PC-3 (cell line): Measurements from ENCODE around the gene CERS6.

Experiments used
- EZH2phosphoT487 ChIP-seq: fragments of 300-600 bp; sonication (generic); IDR thresholded peaks from 2 replicates; pipeline ENCODE4 v1.6.1; 2018; ENCODE audit warnings: mild to moderate bottlenecking, antibody characterized with exemption, low read length, borderline replicate concordance
- TF ChIP-seq, protein P1 (sequence below): fragments of 300-600 bp; sonication (generic); conservative IDR thresholded peaks from 2 replicates; pipeline ENCODE4 v1.5.1; 2017; ENCODE audit warnings: antibody characterized with exemption, low read depth, mild to moderate bottlenecking, low read length

DNA sequence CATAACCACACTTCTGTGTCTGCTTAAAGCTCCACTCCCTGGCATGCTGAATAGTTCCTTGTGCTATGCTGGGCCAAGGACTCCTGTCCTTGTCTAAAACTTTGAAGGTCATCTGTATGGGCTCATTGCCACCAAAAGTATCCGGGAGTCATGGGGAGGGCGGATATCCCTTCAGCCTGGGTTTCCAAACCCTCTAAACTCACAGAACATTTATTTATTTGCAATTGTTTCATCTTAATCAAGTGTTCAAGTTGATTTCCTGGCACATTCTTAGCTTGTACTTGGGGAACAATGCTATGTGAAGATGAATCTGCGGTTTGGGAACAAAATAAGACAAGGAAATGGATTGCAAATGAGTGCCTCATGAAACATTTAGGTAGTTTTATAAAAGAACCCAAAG, 348.1 kb downstream of the CERS6 start:
- TF ChIP-seq, protein P1, sequence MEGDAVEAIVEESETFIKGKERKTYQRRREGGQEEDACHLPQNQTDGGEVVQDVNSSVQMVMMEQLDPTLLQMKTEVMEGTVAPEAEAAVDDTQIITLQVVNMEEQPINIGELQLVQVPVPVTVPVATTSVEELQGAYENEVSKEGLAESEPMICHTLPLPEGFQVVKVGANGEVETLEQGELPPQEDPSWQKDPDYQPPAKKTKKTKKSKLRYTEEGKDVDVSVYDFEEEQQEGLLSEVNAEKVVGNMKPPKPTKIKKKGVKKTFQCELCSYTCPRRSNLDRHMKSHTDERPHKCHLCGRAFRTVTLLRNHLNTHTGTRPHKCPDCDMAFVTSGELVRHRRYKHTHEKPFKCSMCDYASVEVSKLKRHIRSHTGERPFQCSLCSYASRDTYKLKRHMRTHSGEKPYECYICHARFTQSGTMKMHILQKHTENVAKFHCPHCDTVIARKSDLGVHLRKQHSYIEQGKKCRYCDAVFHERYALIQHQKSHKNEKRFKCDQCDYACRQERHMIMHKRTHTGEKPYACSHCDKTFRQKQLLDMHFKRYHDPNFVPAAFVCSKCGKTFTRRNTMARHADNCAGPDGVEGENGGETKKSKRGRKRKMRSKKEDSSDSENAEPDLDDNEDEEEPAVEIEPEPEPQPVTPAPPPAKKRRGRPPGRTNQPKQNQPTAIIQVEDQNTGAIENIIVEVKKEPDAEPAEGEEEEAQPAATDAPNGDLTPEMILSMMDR, result no peak
- no peak for TF ChIP-seq EZH2phosphoT487
